ENCODE measurements around the gene DPY19L1. TPM values are rescaled to one million over a fixed set of nuclear protein-coding genes. Genes with fewer than 3 reads are reported as not detected.
"Not testable (repeated sequence)": the region's sequence is repeated elsewhere in the genome, so short reads cannot be mapped to it uniquely, and the experiment has no call there.

The DPY19L1 gene
- total RNA-seq, 1 donor from 2014 or later: 17.8 TPM

GRCh38 chr7:34996423-34997090 lies 40.7 kb downstream of the DPY19L1 start:
- DNase-seq (ENCODE audit: low spot score); ATAC-seq: not testable (repeated sequence)

DNA sequence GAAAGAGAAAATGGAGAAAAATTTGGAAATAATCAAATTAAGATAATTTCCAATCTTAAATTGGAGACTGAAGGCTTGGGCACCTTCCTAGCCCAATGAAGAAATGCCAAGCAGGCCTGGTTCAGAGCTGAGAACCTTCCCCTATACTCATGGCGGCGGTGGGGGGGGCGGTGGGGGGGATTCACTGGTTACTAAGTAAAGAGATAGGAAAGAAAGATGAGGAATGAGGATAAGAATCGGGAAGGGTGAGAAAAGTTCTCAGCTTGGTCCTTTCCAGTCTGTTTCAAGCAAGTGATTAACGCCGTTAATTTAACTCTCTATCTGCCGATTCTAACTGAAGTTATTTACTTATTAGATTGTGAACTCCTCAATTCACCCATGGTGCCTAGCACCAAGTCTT lies 41.5 kb downstream of the DPY19L1 start:
- no peak for ATAC-seq
- no peak for DNase-seq (ENCODE audit: low spot score)

GRCh38 chr7:34991938-34992840 lies 45.1 kb downstream of the DPY19L1 start:
- no peak for DNase-seq (ENCODE audit: low spot score)
- peak; percentile 27 for ATAC-seq

- ATAC-seq; DNase-seq (ENCODE audit: low spot score): not testable (repeated sequence)
Observed at GRCh38 chr7:34988442-34989125, 48.7 kb downstream of the DPY19L1 start.

DNA sequence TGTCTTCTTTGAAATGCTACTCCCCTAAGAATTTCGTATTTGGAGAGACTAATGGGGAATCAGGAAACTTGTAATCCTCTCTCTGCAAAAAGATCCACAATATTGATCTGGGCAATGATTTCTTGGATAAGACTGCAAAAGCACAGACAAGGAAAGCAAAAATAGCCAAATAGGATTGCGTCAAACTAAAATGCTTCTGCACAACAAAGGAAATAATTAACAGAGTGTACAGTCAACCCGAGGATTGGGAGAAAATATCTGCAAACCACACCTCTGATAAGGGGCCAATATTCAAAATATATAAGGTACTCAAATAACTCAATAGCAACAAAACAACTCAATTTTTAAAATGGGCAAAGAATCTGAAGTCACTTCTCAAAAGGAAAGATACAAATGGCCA lies 52.1 kb downstream of the DPY19L1 start:
- DNase-seq (ENCODE audit: low spot score): not testable (repeated sequence)
- peak; percentile 73 for ATAC-seq

DNA sequence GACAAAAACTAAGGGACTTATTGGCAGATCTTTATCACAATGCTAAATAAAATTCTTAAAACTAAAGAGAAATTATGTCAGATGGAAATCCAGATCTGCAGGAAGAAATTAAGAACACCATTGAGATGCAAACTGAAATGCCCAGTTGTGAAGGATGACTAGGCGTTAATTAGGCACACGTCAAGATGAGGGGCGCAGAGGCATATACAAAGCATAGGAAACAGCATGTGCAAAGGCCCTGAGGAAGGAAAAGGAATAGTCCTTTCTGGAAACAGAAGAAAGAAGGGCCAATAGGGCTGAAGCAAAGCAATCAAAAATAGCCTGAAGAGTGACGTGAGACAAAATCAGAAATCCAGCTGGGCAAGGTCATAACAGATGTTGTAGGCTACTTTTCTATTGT lies 53.1 kb downstream of the DPY19L1 start:
- not testable (repeated sequence) for DNase-seq (ENCODE audit: low spot score); ATAC-seq

DNA sequence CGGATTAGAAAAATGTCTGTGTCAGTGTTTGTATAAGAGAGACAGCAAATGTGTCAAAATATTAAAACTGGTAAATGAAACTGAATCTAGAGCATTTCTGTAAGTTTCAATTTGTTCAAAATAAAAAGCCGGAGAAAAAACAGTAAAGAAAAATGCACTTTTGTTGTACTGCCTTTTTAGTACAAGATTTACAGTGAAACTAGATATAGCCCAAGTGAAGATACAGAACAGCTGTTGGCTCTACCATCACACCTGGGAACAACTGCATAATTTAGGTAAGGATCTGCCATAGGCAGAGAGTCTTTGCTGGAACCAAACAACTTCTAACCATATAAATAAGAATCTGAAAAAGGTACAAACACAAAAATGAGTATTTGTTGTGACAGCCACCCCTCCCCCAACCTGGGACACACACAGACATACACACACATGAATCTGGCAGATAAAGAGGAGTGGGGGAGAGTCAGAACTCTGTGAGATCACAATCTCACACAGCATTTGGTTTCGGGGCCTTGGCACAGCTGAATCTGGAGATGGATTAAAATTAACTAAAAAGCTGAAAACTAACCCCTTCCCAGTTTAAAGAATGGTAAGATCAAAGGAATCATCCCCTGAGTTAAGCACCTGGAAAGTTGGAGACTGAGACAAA lies 54.8 kb downstream of the DPY19L1 start:
- no peak for DNase-seq (ENCODE audit: low spot score)

GRCh38 chr7:34979124-34979523 lies 58.2 kb downstream of the DPY19L1 start:
- not testable (repeated sequence) for ATAC-seq

More for the DNA sequence above, 54.8 kb downstream of the DPY19L1 start:
- no peak for ATAC-seq

DNA sequence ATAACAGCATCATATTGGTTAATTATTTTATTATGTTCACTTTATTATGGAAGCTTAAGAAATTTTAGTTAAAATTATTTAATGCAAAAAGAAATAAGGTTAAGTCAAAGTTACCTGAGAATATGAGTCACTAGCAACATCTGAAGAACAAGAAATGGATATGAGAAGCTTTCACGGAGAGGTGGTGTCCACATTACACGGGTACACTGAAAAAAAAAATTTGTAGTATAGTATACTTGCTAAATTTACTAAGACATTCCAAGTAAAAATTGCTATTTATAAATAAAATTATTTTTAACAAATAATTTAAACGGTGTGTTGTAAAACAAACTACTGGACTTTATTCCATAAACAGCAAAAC lies 63.9 kb downstream of the DPY19L1 start:
- DNase-seq (ENCODE audit: low spot score) (no peak), ATAC-seq (no peak)

More at GRCh38 chr7:34979124-34979523, 58.2 kb downstream of the DPY19L1 start:
- not testable (repeated sequence) for DNase-seq (ENCODE audit: low spot score)

DNA sequence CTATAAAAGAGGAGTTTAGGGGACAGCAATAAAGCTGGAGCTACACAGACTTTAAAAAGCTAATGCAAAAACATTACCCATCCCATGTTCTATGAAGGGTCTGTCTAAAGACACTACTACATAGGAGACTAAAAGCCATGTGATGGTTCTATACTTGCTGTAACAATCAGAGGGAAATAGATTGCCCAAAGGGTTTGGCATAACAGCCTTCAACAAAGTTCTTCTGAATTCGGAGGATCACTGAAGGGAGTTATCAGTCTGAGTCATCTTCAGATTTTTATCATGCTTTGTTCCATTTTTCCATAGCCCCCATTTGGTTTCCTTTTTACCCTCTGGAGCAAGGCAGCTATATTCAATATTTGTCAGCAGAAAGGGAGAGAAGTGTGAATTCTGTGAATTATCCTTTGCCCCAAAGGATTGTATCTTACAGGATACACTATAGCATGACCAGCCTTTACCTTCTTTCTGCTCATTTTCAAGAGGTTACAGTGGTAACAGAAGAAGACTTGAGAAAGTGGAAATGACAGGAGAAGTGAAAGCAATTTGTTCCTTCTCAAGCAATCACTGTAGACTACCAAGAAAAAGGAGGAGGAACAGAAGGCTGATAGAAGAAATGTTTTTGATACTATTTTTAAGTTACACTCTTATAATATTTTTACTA lies 64.4 kb downstream of the DPY19L1 start:
- not testable (repeated sequence) for ATAC-seq; DNase-seq (ENCODE audit: low spot score)

DNA sequence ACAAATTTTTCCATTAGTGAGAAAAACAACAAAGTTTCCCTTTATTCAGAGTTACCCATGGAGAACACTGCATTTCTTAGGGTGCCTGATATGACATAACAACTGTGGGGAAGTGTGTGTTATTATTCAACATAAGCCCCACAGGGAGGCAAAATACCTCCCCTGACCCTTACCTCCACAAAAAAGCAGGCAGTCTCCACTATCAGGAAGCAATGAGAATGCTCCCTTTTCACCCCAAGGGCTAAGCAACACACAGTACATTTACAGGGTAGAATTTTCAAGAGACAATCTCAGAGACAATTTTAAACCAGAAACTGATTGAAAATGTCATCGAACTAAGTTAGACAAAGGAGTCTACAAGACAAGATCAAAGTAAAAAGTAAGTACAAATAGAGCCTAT lies 69.5 kb downstream of the DPY19L1 start:
- ATAC-seq; DNase-seq (ENCODE audit: low spot score): not testable (repeated sequence)

GRCh38 chr7:34966504-34966903 lies 70.8 kb downstream of the DPY19L1 start:
- DNase-seq (ENCODE audit: low spot score); ATAC-seq: not testable (repeated sequence)

- DNase-seq (ENCODE audit: low spot score): no peak
- no peak for ATAC-seq
Observed at GRCh38 chr7:34958021-34958420, 79.3 kb downstream of the DPY19L1 start.

DNA sequence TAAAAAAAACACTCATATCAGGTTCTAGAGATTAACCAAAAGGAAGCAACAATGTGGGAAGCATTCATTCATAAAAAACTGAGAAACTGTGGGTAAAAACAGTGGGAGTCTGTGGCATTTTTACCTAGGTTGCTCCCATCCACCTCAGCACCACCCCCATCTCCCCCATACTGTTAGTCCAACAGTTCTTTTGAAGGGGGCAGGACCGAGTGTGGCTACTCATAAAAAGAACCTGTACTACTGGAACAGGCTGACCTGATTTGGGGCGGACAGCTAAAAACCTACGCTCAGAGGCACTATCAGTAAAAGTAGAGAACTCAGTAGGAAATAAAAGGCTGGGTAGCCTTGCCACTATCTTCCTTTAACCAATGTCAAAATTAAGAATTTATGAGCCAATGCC lies 84.5 kb downstream of the DPY19L1 start:
- ATAC-seq: no peak

DNA sequence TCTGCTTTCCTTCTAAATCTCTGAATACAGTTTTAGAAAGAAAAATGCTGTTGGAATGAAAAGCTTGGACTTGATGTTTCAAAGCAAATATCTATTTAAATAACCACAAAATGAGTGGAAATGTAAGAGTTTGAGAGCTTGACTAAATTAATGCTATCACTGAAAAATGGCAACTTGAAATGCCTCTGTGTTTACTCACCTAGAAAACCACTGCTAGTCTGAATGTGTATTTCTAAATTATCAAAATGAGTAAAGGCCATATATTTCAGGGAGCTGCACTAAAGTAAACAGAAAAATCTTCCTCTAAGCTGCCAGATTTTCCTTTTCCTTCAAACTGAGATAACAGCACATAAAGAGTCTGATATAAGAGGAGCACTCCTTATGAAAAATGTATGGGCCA lies 87.9 kb downstream of the DPY19L1 start:
- ATAC-seq (no peak), DNase-seq (ENCODE audit: low spot score) (no peak)

More for the DNA sequence above, 84.5 kb downstream of the DPY19L1 start:
- no peak for DNase-seq (ENCODE audit: low spot score)

- not testable (repeated sequence) for DNase-seq (ENCODE audit: low spot score); ATAC-seq
Observed at GRCh38 chr7:34947427-34947826, 89.9 kb downstream of the DPY19L1 start.

GRCh38 chr7:34946486-34946885 lies 90.8 kb downstream of the DPY19L1 start:
- ATAC-seq (no peak), DNase-seq (ENCODE audit: low spot score) (no peak)

GRCh38 chr7:34945894-34946477 lies 91.3 kb downstream of the DPY19L1 start:
- not testable (repeated sequence) for ATAC-seq; DNase-seq (ENCODE audit: low spot score)

DNA sequence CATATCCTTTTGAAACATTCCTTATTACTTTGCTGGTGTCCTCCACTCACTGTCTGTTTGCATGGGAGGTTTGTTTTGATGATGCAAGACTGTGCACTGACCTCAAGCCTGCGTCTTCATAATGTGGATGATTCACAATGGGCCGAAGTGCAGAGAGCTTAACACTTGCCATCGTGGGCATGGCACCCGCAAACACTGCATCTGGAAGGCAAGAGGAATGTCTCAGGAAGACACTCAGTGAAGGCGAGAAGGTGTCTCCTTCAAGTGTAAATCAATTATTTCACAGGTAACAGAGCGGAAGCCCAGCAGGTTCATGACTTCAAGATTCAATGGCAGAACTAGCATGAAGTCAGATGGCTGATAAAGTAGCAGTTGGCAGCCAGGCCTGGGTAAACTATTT lies 98.1 kb downstream of the DPY19L1 start:
- ATAC-seq (peak; percentile 96), DNase-seq (ENCODE audit: low spot score) (no peak)

- not testable (repeated sequence) for ATAC-seq; DNase-seq (ENCODE audit: low spot score)
Observed at GRCh38 chr7:34935735-34936165, 101.5 kb downstream of the DPY19L1 start.
